Mucosa of descending colon (tissue), 3 donors: ENCODE results near the gene SCCPDH. TPM values are rescaled to one million over a fixed set of nuclear protein-coding genes. Genes with fewer than 3 reads are reported as not detected.
"Not testable (repeated sequence)": the region's sequence is repeated elsewhere in the genome, so short reads cannot be mapped to it uniquely, and the experiment has no call there.

Experiments
- ATAC-seq: fragments of 200-7000 bp; cut with Tn5 transposase; one replicate; pipeline ENCODE4 v1.9.1; 2020; ENCODE audit warnings: mild to moderate bottlenecking, moderate library complexity
- DNase-seq, 3 donors: peaks; one replicate each; pipeline ENCODE4 v3.0.0-alpha.2; 2020
- H3K36me3 ChIP-seq: fragments of 200-600 bp; one replicate; pipeline ENCODE4 v1.8.0; 2021; ENCODE audit warnings: low read depth, mild to moderate bottlenecking
- H3K4me1 ChIP-seq: fragments of 200-600 bp; one replicate; pipeline ENCODE4 v1.8.0; 2021; ENCODE audit warnings: low read depth, mild to moderate bottlenecking
- H3K4me3 ChIP-seq: fragments of 200-600 bp; one replicate; pipeline ENCODE4 v1.8.0; 2021; ENCODE audit warnings: mild to moderate bottlenecking
- H3K9me3 ChIP-seq: fragments of 200-600 bp; one replicate; pipeline ENCODE4 v1.8.0; 2021; ENCODE audit warnings: mild to moderate bottlenecking
- CTCF ChIP-seq: fragments of 200-600 bp; IDR thresholded peaks from one replicate; pipeline ENCODE4 v1.8.0; 2022; ENCODE audit warnings: antibody characterized with exemption, mild to moderate bottlenecking
- intact Hi-C, 2 donors: fragments of 100-400 bp; cut with DNase I in 1 of 2; cut with micrococcal nuclease in 1 of 2; formaldehyde crosslinking; loops; one replicate each; pipeline versions ENCODE4 v1.11.0 to v1.11.1; 2022; cut with DNase I, micrococcal nuclease
- total RNA-seq, 3 donors: library from RNA; stranded (reverse); fragmentation: NEBNext Ultra II Directional in 2 of 3; extraction: Animal tissue kit (Norgen Biotek cat#: 25700) in 2 of 3; gene quantifications; one replicate each; pipeline versions ENCODE4 v1.2.1 to v1.2.4, GENCODE V29; 2021 to 2023
- donor health status: DM: no; HTN: no; CAD: no; lungs with moderate emphysema.
- donor health status: DM: no; HTN: no; CAD: no.
- donor health status: DM: no; HTN: yes; CAD: no.

SCCPDH gene
- total RNA-seq, 3 donors from 2014 or later, result 15.5 to 31.5 (median 27.5) TPM

DNA sequence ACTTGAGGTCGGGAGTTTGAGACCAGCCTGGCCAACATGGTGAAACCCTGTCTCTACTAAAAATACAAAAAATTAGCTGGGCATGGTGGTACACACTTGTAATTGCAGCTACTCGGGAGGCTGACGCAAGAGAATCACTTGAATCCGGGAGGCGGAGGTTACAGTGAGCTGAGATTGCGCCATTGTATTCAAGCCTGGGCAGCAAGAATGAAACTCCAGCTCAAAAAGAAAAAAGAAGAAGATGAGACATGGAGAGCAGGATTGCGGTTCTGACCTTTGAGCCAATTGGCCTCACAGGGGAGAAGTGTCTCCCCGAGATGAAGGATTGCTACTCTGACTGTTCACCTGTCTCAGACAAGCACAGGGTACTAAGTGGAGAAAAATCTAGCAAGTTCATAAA is 6.6 kb downstream of the SCCPDH start:
- intact Hi-C loops, result no loop called here
- Histone ChIP-seq H3K4me3 (no peak overlapping the region), H3K36me3 (peaks cover 4% of the 10 kb centered on the region), H3K4me1 (no peaks in the 10 kb centered on the region), H3K9me3 (peaks cover 10% of the 10 kb centered on the region)
- no peak for TF ChIP-seq CTCF
- no peak for DNase-seq
- ATAC-seq, result no peak

DNA sequence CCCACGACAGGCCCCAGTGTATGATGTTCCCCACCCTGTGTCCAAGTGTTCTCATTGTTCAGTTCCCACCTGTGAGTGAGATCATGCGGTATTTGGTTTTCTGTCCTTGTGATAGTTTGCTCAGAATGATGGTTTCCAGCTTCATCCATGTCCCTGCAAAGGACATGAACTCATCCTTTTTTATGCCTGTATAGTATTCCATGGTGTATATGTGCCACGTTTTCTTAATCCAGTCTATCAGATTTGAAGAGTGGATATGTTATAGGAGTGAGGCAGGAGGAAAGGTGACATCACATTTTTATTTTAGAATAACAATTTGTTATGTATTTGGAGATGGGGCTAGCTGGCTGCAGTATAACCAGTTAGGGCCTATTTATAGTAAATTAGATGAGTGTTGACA is 7.7 kb downstream of the SCCPDH start:
- DNase-seq, H3K4me1 ChIP-seq, H3K4me3 ChIP-seq, H3K36me3 ChIP-seq, H3K9me3 ChIP-seq, ATAC-seq, intact Hi-C loops: not testable (repeated sequence)

DNA sequence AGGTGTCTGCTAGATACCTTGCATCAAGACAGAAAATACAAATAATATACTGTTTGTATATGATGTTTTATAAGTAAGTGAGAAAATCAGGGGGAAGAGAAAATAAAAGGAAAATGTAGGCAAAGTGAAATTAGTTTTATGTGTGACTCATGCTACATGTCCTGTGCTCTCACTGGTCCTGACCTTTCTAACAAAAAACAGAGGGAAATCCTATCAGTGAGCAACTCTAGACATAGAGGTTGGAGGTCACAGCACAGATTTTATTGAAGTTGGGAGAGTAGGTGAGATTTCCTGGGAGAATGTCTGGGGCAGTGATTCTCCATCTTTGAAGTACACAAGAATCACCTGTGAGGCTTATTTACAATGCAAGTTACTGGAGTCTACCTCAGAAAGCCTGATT is 9.5 kb downstream of the SCCPDH start:
- no peak for TF ChIP-seq CTCF
- intact Hi-C loops, result no loop called here
- Histone ChIP-seq H3K4me3 (no peak overlapping the region), H3K9me3 (peaks cover 4% of the 10 kb centered on the region), H3K4me1 (no peaks in the 10 kb centered on the region), H3K36me3 (no peaks in the 10 kb centered on the region)
- ATAC-seq (no peak), DNase-seq (no peak)

DNA sequence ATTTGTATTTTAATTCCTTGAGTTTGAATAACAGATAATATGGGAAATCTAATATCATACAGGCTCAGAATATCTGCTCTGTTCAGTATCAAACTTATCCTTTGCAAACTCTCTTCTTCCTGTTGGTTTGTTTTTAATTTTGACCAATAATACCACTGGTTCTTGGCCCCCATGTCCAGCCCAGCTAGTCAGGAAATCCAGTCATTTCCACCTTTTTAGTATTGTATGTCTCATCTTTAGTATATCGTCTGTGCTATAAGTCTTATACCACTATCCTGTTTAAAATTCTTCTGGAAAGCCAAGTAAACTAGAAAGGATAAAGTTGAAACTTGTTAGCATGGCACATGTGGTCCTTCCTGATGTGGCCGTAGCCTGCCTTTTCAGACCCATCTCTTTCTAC is 10.7 kb downstream of the SCCPDH start:
- no peaks in the 10 kb centered on the region for H3K36me3 ChIP-seq
- no peak for ATAC-seq
- no peak for TF ChIP-seq CTCF
- no peak overlapping the region for H3K4me3 ChIP-seq
- H3K9me3 ChIP-seq, result no peaks in the 10 kb centered on the region
- no peak for DNase-seq
- intact Hi-C loops, result no loop called here
- no peaks in the 10 kb centered on the region for H3K4me1 ChIP-seq

GRCh38 chr1:246735735-246736134 is 11.5 kb downstream of the SCCPDH start:
- no peak for TF ChIP-seq CTCF
- no peaks in the 10 kb centered on the region for H3K36me3 ChIP-seq
- no peak for ATAC-seq

GRCh38 chr1:246742396-246742795 is 18.2 kb downstream of the SCCPDH start:
- H3K9me3 ChIP-seq, result no peaks in the 10 kb centered on the region
- no peak overlapping the region for H3K4me3 ChIP-seq
- intact Hi-C loops, result no loop called here
- H3K4me1 ChIP-seq, result no peaks in the 10 kb centered on the region
- no peak for TF ChIP-seq CTCF
- no peak for ATAC-seq
- H3K36me3 ChIP-seq, result no peaks in the 10 kb centered on the region
- DNase-seq, result no peak

More at GRCh38 chr1:246735735-246736134, 11.5 kb downstream of the SCCPDH start:
- intact Hi-C loops, result no loop called here
- no peak overlapping the region for H3K4me3 ChIP-seq
- H3K9me3 ChIP-seq, result no peaks in the 10 kb centered on the region
- no peaks in the 10 kb centered on the region for H3K4me1 ChIP-seq
- no peak for DNase-seq

DNA sequence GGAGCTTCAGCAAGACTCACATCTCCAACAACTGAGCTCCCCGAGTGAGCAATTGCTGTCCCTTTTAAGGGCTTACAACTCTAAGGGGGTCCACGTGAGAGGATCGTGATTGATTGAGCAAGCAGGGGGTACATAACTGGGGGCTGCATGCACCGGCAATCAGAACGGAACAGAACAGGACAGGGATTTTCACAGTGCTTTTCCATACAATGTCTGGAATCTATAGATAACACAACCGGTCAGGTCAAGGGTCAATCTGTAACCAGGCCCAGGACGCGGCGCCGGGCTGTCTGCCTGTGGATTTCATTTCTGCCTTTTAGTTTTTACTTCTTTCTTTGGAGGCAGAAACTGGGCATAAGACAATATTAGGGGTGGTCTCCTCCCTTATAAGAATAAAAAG is 21.9 kb downstream of the SCCPDH start:
- ATAC-seq, DNase-seq, intact Hi-C loops, H3K9me3 ChIP-seq, H3K36me3 ChIP-seq, H3K4me1 ChIP-seq, H3K4me3 ChIP-seq: not testable (repeated sequence)
